ENCODE measurements around the gene PES1.

PES1 gene

GRCh38 chr22:30538280-30538679 is 53.4 kb downstream of the PES1 start:
- H3F3A ChIP-seq (ENCODE audit: low read depth), result no peaks in the 10 kb centered on the region
- TF ChIP-seq, protein P1, sequence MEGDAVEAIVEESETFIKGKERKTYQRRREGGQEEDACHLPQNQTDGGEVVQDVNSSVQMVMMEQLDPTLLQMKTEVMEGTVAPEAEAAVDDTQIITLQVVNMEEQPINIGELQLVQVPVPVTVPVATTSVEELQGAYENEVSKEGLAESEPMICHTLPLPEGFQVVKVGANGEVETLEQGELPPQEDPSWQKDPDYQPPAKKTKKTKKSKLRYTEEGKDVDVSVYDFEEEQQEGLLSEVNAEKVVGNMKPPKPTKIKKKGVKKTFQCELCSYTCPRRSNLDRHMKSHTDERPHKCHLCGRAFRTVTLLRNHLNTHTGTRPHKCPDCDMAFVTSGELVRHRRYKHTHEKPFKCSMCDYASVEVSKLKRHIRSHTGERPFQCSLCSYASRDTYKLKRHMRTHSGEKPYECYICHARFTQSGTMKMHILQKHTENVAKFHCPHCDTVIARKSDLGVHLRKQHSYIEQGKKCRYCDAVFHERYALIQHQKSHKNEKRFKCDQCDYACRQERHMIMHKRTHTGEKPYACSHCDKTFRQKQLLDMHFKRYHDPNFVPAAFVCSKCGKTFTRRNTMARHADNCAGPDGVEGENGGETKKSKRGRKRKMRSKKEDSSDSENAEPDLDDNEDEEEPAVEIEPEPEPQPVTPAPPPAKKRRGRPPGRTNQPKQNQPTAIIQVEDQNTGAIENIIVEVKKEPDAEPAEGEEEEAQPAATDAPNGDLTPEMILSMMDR (conservative IDR thresholded peaks at IDR 0.05; ENCODE audit: low read length), result no peak
- TF ChIP-seq EZH2phosphoT487 (IDR thresholded peaks at IDR 0.05; ENCODE audit: borderline replicate concordance), result no peak
- no peaks in the 10 kb centered on the region for H3K79me2 ChIP-seq (ENCODE audit: insufficient read depth, low read length)
- no peaks in the 10 kb centered on the region for H3K9me3 ChIP-seq (ENCODE audit: insufficient read depth, low read depth, low read length)
- no peaks in the 10 kb centered on the region for H3K9me2 ChIP-seq (replicated peaks; ENCODE audit: low read depth, low read length)
- H3K27me3 ChIP-seq (ENCODE audit: insufficient read depth, low read length, poor library complexity, severe bottlenecking), result no peaks in the 10 kb centered on the region
- no peak overlapping the region for H2AFZ ChIP-seq (ENCODE audit: low read length)
- no peak overlapping the region for H3K4me3 ChIP-seq (ENCODE audit: low read length, poor library complexity, severe bottlenecking)
- no peaks in the 10 kb centered on the region for H3K36me3 ChIP-seq (ENCODE audit: insufficient read depth, low read length)
- no peak overlapping the region for H3K9ac ChIP-seq (ENCODE audit: low read depth, low read length, poor library complexity, severe bottlenecking)
- H3K4me2 ChIP-seq (ENCODE audit: low read depth, low read length, poor library complexity, severe bottlenecking), result no peak overlapping the region
- H4K20me1 ChIP-seq (ENCODE audit: insufficient read depth, low read length, poor library complexity, severe bottlenecking), result no peaks in the 10 kb centered on the region
- no peaks in the 10 kb centered on the region for H3K4me1 ChIP-seq (ENCODE audit: insufficient read depth, low read length, poor library complexity, severe bottlenecking)

DNA sequence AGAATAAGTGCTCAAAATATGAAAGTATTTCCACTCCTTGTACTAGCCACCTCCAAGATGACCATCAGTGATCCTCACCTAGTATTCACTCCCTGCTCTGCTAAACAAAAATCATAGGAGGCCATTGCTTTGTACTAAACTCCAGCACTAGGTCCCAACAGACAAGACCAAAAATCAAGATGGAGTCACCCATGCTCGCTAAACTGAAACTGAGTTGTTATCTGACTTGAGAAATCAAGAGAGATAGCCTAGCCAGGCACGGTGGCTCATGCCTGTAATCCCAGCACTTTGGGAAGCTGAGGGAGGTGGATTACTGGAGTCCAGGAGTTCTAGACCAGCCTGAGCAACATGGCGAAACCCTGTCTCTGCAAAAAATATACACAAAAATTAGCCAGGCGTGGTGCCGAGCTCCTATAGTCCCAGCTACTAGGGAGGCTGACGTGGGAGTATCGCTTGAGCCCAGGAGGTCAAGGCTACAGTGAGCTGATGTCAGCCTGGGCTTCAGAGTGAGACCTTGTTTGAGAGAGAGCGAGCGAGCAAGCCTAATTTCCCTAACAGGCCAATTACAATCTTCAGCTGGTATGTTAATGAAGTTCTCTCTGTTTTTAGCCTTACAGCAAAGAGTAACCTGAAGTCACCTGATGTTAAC is 54.5 kb downstream of the PES1 start:
- Histone ChIP-seq H3K9me2 (replicated peaks; ENCODE audit: low read depth, low read length) (no peaks in the 10 kb centered on the region), H3K79me2 (ENCODE audit: insufficient read depth, low read length) (no peaks in the 10 kb centered on the region), H3K9me3 (ENCODE audit: insufficient read depth, low read depth, low read length) (no peaks in the 10 kb centered on the region), H3K9ac (ENCODE audit: low read depth, low read length, poor library complexity, severe bottlenecking) (no peak overlapping the region), H2AFZ (ENCODE audit: low read length) (no peak overlapping the region), H3K36me3 (ENCODE audit: insufficient read depth, low read length) (no peaks in the 10 kb centered on the region), H3K4me1 (ENCODE audit: insufficient read depth, low read length, poor library complexity, severe bottlenecking) (no peaks in the 10 kb centered on the region), H3F3A (ENCODE audit: low read depth) (no peaks in the 10 kb centered on the region), H3K4me3 (ENCODE audit: low read length, poor library complexity, severe bottlenecking) (no peak overlapping the region), H3K27me3 (ENCODE audit: insufficient read depth, low read length, poor library complexity, severe bottlenecking) (no peaks in the 10 kb centered on the region), H3K4me2 (ENCODE audit: low read depth, low read length, poor library complexity, severe bottlenecking) (no peak overlapping the region), H4K20me1 (ENCODE audit: insufficient read depth, low read length, poor library complexity, severe bottlenecking) (no peaks in the 10 kb centered on the region)
- TF ChIP-seq EZH2phosphoT487 (IDR thresholded peaks at IDR 0.05; ENCODE audit: borderline replicate concordance), result no peak
- TF ChIP-seq, protein P1 (conservative IDR thresholded peaks at IDR 0.05; ENCODE audit: low read length), result no peak

DNA sequence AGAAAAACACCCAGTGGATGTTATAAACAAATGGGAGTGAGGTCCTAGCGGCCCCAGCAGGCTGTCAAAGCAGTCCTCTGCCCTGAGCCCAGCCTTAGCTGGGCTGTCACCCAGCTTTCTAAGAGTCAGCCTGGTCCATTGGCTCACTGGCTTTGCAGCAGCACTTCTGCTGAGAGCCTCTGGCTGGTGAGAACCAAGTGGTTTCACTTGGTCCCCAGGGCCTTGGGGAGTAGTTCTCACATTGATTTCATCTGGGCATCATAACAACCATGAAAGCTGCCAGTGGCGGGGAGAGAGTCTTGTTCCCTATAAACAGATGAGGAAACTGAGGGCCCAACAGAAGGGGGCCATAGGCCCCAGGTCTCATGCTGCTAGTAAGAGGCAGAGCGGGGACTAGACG is 56.5 kb downstream of the PES1 start:
- Histone ChIP-seq H3K4me3 (ENCODE audit: low read length, poor library complexity, severe bottlenecking) (no peak overlapping the region), H2AFZ (ENCODE audit: low read length) (no peak overlapping the region), H3K9me3 (ENCODE audit: insufficient read depth, low read depth, low read length) (no peaks in the 10 kb centered on the region), H3F3A (ENCODE audit: low read depth) (no peaks in the 10 kb centered on the region), H3K27me3 (ENCODE audit: insufficient read depth, low read length, poor library complexity, severe bottlenecking) (no peaks in the 10 kb centered on the region), H3K9me2 (replicated peaks; ENCODE audit: low read depth, low read length) (no peaks in the 10 kb centered on the region), H3K4me1 (ENCODE audit: insufficient read depth, low read length, poor library complexity, severe bottlenecking) (no peaks in the 10 kb centered on the region), H3K79me2 (ENCODE audit: insufficient read depth, low read length) (no peaks in the 10 kb centered on the region), H3K36me3 (ENCODE audit: insufficient read depth, low read length) (no peaks in the 10 kb centered on the region), H4K20me1 (ENCODE audit: insufficient read depth, low read length, poor library complexity, severe bottlenecking) (no peaks in the 10 kb centered on the region), H3K9ac (ENCODE audit: low read depth, low read length, poor library complexity, severe bottlenecking) (no peak overlapping the region), H3K4me2 (ENCODE audit: low read depth, low read length, poor library complexity, severe bottlenecking) (no peak overlapping the region)
- TF ChIP-seq EZH2phosphoT487 (IDR thresholded peaks at IDR 0.05; ENCODE audit: borderline replicate concordance), result no peak
- TF ChIP-seq, protein P1 (conservative IDR thresholded peaks at IDR 0.05; ENCODE audit: low read length), result no peak
